ENCODE results near the gene DFFA. TPM values are rescaled to one million over a fixed set of nuclear protein-coding genes. Genes with fewer than 3 reads are reported as not detected.
"Not testable (repeated sequence)": the region's sequence is repeated elsewhere in the genome, so short reads cannot be mapped to it uniquely, and the experiment has no call there.

DFFA gene
- total RNA-seq, 2 experiments from 2014 or later, result 31.9 to 33.2 TPM

GRCh38 chr1:10428984-10429383 is 43.3 kb downstream of the DFFA start:
- Mint-ChIP-seq H3K27ac (no peak overlapping the region), H3K27me3 (no peaks in the 10 kb centered on the region), H3K9me3 (no peaks in the 10 kb centered on the region), H3K4me1 (peaks cover 19% of the 10 kb centered on the region), H3K36me3 (no peaks in the 10 kb centered on the region), H3K4me3 (no peak overlapping the region)
- POLR2A ChIA-PET, result interaction anchor here (0.9 to 3.1 kb wide), 2 partner anchors 14 to 66 kb away, joined by 6 to 24 read pairs; no protein-coding TSS in a partner anchor
- DNase-seq, result no peak
- ATAC-seq (ENCODE audit: low read depth), result no peak

- ATAC-seq (ENCODE audit: low read depth); H3K4me3 Mint-ChIP-seq; H3K9me3 Mint-ChIP-seq; DNase-seq; H3K36me3 Mint-ChIP-seq; H3K27me3 Mint-ChIP-seq; POLR2A ChIA-PET; H3K27ac Mint-ChIP-seq: not testable (repeated sequence)
- peaks cover 14% of the 10 kb centered on the region for H3K4me1 Mint-ChIP-seq
Measured at GRCh38 chr1:10426535-10426848, 45.8 kb downstream of the DFFA start.

- H3K36me3 Mint-ChIP-seq; H3K27ac Mint-ChIP-seq; H3K27me3 Mint-ChIP-seq; POLR2A ChIA-PET; H3K9me3 Mint-ChIP-seq; H3K4me1 Mint-ChIP-seq; H3K4me3 Mint-ChIP-seq; ATAC-seq (ENCODE audit: low read depth); DNase-seq: not testable (repeated sequence)
Measured at GRCh38 chr1:10425826-10426534, 46.3 kb downstream of the DFFA start.

GRCh38 chr1:10424651-10425050 is 47.7 kb downstream of the DFFA start:
- Mint-ChIP-seq H3K27ac (no peak overlapping the region), H3K4me3 (no peak overlapping the region), H3K27me3 (no peaks in the 10 kb centered on the region), H3K9me3 (no peaks in the 10 kb centered on the region), H3K36me3 (peaks cover 4% of the 10 kb centered on the region), H3K4me1 (peaks cover 5% of the 10 kb centered on the region)
- POLR2A ChIA-PET, result interaction anchor here (0.7 kb wide), 1 partner anchor 524 kb away, joined by 3 read pairs; no protein-coding TSS in a partner anchor
- no peak for ATAC-seq (ENCODE audit: low read depth)
- no peak for DNase-seq

GRCh38 chr1:10424034-10424433 is 48.3 kb downstream of the DFFA start:
- peaks cover 10% of the 10 kb centered on the region for H3K36me3 Mint-ChIP-seq
- no peak overlapping the region for H3K4me3 Mint-ChIP-seq
- peaks cover 4% of the 10 kb centered on the region for H3K4me1 Mint-ChIP-seq
- no peaks in the 10 kb centered on the region for H3K9me3 Mint-ChIP-seq
- ATAC-seq (ENCODE audit: low read depth) (no peak), DNase-seq (no peak)
- H3K27ac Mint-ChIP-seq, result no peak overlapping the region
- no peaks in the 10 kb centered on the region for H3K27me3 Mint-ChIP-seq
- POLR2A ChIA-PET, result no interaction called here

GRCh38 chr1:10421637-10422036 is 50.7 kb downstream of the DFFA start:
- Mint-ChIP-seq H3K27ac (no peak overlapping the region), H3K4me1 (no peaks in the 10 kb centered on the region), H3K36me3 (peaks cover 24% of the 10 kb centered on the region), H3K9me3 (no peaks in the 10 kb centered on the region), H3K27me3 (no peaks in the 10 kb centered on the region), H3K4me3 (no peak overlapping the region)
- POLR2A ChIA-PET, result no interaction called here
- DNase-seq (no peak), ATAC-seq (ENCODE audit: low read depth) (no peak)

- H3K27ac Mint-ChIP-seq, result no peak overlapping the region
- DNase-seq, result no peak
- H3K27me3 Mint-ChIP-seq, result no peaks in the 10 kb centered on the region
- ATAC-seq (ENCODE audit: low read depth), result no peak
- POLR2A ChIA-PET, result interaction anchor here (0.8 kb wide), 1 partner anchor 12 kb away, joined by 3 read pairs; no protein-coding TSS in a partner anchor
- peaks cover 35% of the 10 kb centered on the region for H3K36me3 Mint-ChIP-seq
- no peak overlapping the region for H3K4me3 Mint-ChIP-seq
- peaks cover 10% of the 10 kb centered on the region for H3K4me1 Mint-ChIP-seq
- H3K9me3 Mint-ChIP-seq, result no peaks in the 10 kb centered on the region
Measured at GRCh38 chr1:10419351-10419750, 53.0 kb downstream of the DFFA start.

- H3K4me3 Mint-ChIP-seq; H3K9me3 Mint-ChIP-seq; H3K27me3 Mint-ChIP-seq; H3K27ac Mint-ChIP-seq; DNase-seq; POLR2A ChIA-PET; ATAC-seq (ENCODE audit: low read depth): not testable (repeated sequence)
- Mint-ChIP-seq H3K36me3 (peaks cover 37% of the 10 kb centered on the region), H3K4me1 (peaks cover 11% of the 10 kb centered on the region)
Measured at GRCh38 chr1:10418741-10419140, 53.6 kb downstream of the DFFA start.

- ATAC-seq (ENCODE audit: low read depth); H3K27me3 Mint-ChIP-seq; H3K9me3 Mint-ChIP-seq; DNase-seq; H3K4me3 Mint-ChIP-seq: not testable (repeated sequence)
- peaks cover 11% of the 10 kb centered on the region for H3K4me1 Mint-ChIP-seq
- H3K36me3 Mint-ChIP-seq, result peaks cover 42% of the 10 kb centered on the region
- H3K27ac Mint-ChIP-seq, result peak overlapping the region; percentile 5
- POLR2A ChIA-PET, result interaction anchor here (0.9 kb wide), 1 partner anchor 16 kb away, joined by 8 read pairs; the partner anchor contains the start of gene PGD
Measured at GRCh38 chr1:10415967-10416366, 56.4 kb downstream of the DFFA start.

- ATAC-seq (ENCODE audit: low read depth), result peak; percentile 87
Measured at GRCh38 chr1:10415211-10415930, 57.0 kb downstream of the DFFA start.

GRCh38 chr1:10407201-10407600 is 65.1 kb downstream of the DFFA start:
- DNase-seq (no peak), ATAC-seq (ENCODE audit: low read depth) (no peak)
- Mint-ChIP-seq H3K36me3 (peaks cover 28% of the 10 kb centered on the region), H3K27me3 (no peaks in the 10 kb centered on the region), H3K27ac (no peak overlapping the region), H3K4me3 (no peak overlapping the region), H3K4me1 (peaks cover under 1% of the 10 kb centered on the region), H3K9me3 (no peaks in the 10 kb centered on the region)
- POLR2A ChIA-PET, result no interaction called here

More at GRCh38 chr1:10415211-10415930, 57.0 kb downstream of the DFFA start:
- Mint-ChIP-seq H3K4me1 (peaks cover 11% of the 10 kb centered on the region), H3K36me3 (peaks cover 42% of the 10 kb centered on the region), H3K4me3 (peak overlapping the region; percentile 72), H3K27me3 (no peaks in the 10 kb centered on the region), H3K9me3 (no peaks in the 10 kb centered on the region), H3K27ac (peak overlapping the region; percentile 91)
- POLR2A ChIA-PET, result interaction anchor here (0.9 kb wide), 1 partner anchor 16 kb away, joined by 8 read pairs; the partner anchor contains the start of gene PGD
- no peak for DNase-seq

All from activated naive CD8-positive, alpha-beta T cell treated with anti-CD3 and anti-CD28 coated beads, Interleukin-2, amount 10 ng/mL, durations not matched to agents 7 days and 5 days (primary cell).